HG03280 (cell line): Measurements from ENCODE around the gene SPRR3.
"Not testable (repeated sequence)": the region's sequence is repeated elsewhere in the genome, so short reads cannot be mapped to it uniquely, and the experiment has no call there.

Experiments used
- ATAC-seq: cut with Tn5 transposase; IDR thresholded peaks from one replicate; pipeline ENCODE4 v1.9.1; 2021; ENCODE audit warnings: mild to moderate bottlenecking, moderate library complexity; ENCODE audit not compliant: unreplicated experiment

SPRR3 gene

DNA sequence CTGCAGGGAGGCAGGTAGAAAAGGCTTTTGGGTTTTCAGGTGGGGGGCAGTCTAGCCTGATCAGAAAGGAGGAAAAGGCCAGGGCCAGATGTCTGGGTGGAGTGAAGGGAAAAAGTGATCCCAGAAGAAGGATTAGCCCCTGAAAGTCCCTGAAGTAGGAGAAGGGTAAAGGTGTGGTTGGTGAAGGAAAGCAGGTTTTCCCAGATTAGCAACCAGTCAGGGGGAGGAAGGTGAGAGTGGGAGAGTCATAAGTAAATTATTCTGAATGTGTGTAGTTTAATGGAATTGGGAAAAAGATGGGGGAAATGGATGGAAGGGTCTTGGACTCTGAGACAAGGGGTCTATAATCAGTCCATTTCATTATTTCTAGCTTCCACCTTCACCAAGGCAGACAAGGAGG, 18.3 kb upstream of the SPRR3 start:
- ATAC-seq = no peak

DNA sequence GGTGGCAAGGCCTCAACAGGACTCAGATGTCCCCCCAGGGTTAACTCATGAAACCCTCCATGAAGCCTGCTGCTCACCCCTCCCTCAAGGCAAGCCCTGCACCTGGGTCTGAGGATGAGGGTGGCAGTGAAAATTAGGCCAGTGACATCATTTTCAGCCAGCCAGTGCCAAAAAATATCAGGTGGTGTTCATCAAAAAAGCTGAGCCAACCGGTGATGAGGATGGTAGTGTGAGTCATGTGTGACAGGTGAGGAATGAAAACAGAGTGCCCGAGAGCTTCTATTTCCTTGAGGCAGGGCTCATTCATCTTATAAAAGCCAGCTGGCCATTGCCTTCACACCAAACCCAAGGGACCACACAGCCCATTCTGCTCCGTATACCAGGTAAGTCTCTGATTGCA, 17.8 kb upstream of the SPRR3 start, which contains the start of gene SPRR1A:
Gene SPRR1A (plus strand): TSS at position 339 of the 400 bp plus-strand sequence. CDS start 1,150 bp downstream, outside the sequence.
- no peak for ATAC-seq

DNA sequence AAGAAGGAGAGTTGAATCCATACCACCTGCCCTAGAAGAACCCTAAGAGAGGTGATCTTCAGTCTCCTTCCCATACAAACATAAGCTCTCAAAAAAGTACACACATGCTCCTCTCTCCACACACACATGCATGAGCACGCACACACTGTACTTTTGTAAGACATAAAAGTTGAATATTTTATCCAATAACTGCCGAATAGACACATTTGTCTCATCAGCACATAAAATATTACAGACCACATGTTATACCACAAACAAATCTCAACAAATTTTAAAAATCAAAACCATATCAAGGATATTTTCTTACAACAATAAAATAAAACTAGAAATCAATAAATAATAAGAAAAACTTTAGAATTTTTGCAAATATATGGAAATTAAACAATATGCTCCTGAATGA, 15.0 kb upstream of the SPRR3 start:
- ATAC-seq = no peak

DNA sequence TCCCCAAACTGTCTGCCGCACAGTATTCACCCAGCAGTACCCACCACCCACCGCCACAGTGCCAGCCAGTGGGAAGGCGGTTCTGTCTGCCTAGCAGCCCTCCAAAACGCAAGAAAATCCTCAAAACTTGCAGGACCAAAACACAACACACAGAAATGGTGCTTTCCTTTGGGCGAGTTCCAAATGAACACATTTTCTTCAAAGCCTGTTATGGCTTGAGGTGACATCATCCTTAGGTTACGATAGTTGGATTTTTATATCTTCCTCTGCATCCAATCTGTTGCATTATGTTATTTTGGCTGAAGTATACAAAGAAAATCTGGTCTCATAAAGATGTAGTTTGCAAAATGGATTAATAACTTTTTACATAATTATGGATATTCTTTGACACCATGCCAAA, 8.4 kb upstream of the SPRR3 start:
- no peak for ATAC-seq

DNA sequence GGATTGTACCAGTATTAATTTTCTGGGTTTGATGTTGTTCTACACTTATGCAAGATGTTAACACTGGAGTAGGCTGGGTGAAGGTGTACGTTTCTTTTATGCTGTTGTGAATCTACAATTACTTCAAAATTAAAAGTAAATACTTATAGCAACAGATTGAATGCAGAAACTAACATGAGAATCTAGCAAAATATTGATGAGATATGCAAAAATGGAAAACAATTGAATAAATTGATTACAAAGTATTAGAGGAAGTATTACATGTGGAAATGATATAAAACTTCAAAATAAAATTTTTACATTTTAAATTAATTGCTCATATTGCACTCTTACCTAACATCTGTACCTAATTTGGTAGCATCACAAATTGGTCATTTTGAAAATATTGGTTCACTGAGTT, 5.7 kb upstream of the SPRR3 start:
- ATAC-seq = no peak

DNA sequence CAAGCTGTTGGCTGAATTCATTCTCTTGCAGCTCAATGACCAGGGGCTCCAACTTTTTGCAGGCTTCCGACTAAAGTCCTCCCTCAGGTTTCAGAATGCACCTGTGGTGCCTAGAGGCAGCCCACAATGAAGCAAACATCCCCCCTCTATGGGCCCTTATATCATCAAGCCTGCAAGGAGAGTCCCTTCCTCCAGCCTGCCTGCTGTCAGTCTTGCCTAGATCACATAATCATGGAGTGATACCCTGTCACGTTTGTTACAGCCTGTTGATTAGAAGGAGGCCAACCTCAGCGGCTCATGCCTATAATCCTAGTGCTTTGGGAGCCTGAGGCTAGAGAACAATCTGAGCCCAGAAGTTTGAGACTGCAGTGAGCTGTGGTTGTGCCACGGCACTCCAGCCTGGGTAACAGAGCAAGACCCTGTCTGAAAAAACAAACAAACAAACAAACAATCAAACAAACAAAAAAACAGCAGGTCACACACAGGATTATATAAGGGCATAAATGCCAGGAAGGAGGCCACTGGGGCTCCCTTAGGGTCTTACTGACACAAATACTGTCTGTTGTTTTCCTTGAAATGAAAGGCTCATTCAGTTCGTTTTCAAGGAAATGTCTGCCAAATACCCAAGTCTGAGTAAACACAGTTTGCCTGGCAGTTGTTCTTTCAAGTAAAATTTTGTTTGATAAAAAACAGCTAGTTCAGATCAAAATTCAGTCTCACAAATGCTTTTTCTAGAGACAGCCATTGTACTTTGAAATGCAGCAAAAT, 4.7 kb upstream of the SPRR3 start:
- no peak for ATAC-seq

DNA sequence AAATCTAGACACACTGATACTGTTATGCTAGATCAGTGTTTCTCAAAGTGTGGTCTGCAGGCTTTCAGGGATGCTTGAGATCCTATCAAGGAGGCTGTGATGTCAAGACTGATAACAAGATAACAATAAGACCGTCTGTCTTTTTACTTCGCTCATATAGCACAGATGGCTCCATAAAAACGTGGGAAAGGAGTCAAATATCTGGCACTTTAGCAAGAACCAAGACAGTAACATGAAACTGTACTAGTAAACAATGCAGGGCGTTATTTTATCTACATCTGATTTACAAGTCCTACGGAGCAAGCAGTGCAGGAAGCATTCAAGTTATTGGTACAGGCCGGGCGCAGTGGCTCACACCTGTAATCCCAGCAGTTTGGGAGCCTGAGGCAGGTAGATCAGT, 3.6 kb upstream of the SPRR3 start:
- ATAC-seq = no peak

DNA sequence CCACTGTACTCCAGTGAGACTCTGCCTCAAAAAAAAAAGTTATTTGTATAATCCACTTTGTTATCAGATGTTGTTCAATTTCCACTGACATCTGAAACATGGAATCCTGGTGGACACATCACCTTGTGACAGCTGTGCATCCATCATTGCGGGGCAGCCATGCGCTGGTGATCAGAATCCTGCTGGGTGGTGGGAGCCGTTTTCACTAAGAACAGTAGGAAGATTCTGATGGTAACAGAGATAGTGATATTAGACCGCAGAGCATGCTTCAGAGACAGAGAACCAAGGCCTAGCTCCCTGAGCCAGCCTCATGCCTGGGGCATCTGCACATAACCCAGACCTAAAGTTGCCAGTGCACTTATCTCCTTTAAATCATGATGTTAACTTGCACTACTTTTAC, 3.1 kb upstream of the SPRR3 start:
- no peak for ATAC-seq

DNA sequence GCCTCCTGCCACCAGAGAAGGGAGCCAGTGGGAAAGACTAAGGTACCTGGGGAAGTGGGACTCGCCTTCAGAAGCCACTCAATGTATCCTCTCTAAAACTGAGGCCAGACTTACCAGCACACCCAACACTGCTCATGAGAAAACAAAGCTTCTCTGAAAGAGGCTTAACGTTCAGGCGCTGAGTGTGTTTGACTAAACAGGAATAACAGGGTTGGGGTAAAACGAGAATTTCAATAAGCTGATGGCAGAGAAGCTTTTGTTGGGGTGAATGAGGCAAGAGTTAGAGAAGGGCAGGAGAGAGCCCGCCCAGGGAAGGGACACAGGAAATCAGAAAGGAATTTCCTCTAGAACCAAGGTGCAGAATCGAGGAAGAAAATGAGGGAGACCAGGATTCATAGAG, 1.7 kb upstream of the SPRR3 start:
- no peak for ATAC-seq

DNA sequence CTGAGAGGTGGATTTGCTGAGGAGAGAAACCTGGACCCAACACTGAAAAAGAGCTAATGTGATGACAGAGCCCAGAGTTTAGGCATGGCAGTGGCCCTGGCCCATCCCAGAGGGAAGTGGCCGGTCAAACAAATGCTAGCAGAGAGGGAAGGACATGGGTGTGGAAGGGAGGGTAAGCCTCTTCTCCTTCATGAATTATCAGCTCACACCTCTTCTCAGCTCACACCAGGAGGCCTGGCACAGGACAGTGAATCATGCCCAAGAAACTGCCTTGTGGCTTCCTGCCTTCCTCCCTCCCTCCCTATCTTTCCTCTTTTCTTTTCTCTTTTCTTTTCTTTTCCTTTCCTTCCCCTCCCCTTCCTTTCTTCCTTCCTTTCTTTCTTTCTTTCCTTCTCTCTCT, 1.3 kb upstream of the SPRR3 start:
- no peak for ATAC-seq

DNA sequence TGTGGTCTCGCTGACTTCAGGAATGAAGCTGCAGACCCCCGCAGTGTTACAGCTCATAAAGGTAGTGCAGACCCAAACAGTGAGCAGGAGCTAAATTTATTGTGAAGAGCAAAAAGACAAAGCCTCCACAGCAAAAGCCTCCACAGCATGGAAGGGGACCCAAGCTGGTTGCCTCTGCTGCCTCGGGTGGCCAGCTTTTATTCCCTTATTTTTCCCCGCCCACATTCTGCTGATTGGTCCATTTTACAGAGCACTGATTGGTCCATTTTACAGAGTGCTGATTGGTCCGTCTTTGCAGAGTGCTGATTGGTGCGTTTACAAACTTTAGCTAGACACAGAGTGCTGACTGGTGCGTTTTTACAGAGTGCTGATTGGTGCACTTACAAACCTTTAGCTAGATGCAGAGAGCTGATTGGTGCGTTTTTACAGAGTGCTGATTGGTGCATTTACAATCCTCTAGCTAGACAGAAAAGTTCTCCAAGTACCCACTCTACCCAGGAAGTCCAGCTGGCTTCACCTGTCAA, 9.7 kb downstream of the SPRR3 start:
- ATAC-seq = not testable (repeated sequence)

DNA sequence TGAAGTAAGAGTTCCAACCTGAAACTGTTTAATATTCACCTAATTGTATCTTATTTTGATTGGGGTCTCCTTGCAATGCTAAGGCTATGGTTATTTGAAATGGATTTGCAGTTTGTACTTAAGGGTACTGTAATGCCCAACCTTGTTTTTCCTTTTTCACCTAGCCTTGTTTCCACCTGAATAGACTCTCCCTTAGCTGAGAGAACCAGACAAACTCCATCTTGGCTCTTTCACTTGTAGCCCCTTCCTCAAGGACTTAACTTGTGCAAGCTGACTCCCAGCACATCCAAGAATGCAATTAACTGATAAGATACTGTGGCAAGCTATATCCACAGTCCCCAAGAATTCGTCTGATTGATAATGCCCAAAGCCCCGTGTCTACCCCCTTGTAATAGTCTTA, 20.3 kb downstream of the SPRR3 start:
- ATAC-seq = not testable (repeated sequence)

DNA sequence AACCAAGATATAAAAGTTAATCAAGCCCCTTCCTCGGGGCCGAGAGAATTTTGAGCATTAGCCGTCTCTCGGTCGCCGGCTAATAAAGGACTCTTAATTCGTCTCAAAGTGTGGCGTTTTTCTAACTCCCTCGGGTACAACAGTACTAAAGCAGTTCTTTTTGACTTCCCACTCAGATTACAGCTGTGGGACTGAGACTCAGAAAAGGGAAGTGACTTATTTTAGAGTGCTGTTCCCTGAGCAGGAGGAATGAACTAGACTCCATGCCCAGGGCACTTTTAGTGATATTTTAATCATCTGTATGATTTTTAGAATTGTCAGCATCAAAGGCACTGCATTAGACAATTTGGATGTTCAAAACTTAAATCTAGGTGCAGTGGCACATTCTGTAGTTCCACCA, 20.8 kb downstream of the SPRR3 start:
- not testable (repeated sequence) for ATAC-seq

DNA sequence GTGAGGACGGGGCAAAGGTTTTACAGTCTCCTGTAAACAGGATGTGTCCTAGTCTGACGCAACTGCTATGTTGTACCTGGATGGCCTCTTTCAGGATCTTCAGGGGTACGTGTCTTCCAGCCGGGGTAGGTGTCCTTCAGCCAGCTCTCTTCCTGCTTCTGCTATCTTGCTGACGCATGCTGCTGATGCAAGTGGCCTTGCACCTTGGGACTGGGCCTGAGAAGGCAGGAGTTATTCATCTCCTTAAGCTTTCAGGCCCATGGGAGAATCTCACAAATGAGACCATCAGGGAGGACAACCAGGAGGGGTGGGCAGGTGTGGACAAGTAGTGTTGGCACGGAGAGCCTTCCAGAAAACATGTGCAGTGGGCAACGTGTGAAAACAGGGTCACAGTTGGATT, 21.6 kb downstream of the SPRR3 start:
- ATAC-seq = no peak

DNA sequence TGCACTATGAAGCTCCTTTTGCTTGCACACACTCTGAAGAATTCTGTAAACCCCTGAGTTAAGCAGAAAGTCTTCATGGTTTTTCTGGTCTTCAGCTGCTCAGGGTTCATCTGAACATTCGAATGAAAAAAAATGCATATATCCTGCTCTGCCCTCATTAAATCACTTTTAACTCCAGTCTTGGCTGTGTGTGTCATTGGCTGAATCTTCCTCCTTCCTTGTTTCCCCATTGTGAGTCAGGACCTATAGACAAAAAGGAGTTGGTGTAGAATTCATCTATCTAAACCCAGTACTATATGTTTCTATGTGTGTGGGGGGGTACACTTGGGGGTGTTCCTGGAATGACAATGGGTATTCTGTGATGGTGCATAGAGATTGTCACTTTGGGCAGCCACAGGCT, 22.9 kb downstream of the SPRR3 start:
- ATAC-seq = no peak

DNA sequence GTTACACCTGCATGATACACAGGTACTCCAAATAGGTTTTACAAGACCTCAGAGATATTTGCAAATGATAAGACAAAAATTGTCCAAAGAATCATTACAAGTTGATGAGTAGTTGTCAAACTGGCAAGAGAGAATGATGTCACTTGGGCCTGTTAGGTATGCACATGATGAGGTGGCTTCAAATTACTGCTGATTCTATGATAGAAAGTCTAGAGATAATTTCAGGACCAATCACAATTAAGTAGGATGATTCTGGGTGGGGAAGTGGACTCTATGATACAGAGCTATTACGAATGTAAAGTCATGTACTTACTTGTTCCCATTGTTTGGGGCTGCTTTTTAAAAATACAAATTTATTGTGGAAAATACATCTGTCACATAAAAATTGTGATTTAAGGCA, 24.2 kb downstream of the SPRR3 start:
- ATAC-seq = no peak

DNA sequence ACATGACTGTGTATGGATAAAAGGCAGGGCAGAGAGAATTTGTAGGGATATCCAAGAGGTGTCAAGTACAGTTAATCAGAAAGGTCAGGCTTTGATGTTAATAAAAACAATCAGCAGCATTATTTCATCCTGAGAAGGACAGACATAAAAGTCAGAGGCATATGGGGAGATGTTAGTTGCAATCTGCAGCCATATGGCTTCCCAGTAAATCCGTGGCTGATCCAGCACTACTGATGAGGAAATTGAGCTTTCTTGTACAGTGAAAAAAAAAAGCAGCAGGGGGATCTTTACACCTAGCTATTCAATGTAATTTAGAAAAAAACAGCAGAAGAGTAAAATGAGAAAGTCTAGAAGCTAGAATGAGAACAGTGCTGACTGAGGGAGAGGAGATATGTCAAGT, 27.2 kb downstream of the SPRR3 start:
- ATAC-seq = no peak

DNA sequence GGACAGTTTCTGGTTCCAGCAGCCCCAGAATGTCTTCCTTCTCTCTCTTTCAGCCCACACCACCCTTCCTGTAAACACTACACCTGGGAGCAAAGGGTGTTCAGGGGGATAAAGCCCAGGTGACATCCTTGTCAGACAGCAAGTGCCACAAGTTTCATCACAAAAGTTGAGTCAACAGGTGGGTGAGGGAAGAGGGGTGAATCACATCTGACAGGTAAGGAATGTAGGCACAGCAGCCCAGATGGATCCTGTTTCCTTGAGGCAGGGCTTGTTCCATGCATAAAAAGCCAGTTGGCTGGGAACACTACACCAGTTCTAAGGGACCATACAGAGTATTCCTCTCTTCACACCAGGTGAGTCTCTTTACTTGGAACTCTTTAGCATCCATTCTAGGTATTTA, 29.3 kb downstream of the SPRR3 start, which contains the start of gene SPRR1B:
Gene SPRR1B (plus strand): TSS at position 309 of the 400 bp plus-strand sequence. CDS start 1,143 bp downstream, outside the sequence.
- no peak for ATAC-seq

DNA sequence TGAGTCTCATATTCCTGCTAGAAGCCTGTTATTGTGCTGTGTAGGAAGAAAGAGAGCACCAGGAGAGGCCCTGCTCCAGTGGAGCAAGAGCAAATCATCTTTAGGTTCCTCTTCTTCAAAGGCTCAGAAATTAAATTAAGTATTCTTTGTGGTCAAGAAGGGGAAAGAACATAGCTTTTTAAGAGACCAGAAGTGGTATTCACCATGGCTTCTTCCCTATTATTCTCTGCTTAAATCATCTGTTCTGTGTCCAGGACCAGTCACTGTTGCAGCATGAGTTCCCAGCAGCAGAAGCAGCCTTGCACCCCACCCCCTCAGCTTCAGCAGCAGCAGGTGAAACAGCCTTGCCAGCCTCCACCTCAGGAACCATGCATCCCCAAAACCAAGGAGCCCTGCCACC, 30.5 kb downstream of the SPRR3 start:
- no peak for ATAC-seq

DNA sequence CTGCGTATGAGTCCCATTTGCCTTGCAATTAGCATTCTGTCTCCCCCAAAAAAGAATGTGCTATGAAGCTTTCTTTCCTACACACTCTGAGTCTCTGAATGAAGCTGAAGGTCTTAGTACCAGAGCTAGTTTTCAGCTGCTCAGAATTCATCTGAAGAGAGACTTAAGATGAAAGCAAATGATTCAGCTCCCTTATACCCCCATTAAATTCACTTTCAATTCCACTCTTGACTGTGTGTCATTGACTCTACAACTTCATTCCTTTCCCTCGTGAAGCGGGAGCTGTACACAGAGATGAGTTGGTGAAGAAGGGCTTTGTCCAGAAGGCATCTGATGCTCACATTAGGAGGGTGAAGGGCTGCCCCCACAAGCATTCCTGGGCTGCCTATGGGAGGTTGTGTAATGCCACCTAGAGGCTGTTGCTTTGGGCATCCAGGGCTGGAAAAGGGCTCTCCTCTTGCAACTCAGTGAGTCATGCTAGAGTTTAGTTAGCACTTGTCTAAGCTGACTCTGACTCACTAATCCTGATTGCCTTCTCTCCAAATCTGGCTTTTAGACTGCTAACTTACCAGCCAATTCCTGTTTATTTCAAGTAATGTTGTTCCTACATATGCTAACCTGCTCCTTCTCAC, 31.2 kb downstream of the SPRR3 start:
- ATAC-seq = no peak

DNA sequence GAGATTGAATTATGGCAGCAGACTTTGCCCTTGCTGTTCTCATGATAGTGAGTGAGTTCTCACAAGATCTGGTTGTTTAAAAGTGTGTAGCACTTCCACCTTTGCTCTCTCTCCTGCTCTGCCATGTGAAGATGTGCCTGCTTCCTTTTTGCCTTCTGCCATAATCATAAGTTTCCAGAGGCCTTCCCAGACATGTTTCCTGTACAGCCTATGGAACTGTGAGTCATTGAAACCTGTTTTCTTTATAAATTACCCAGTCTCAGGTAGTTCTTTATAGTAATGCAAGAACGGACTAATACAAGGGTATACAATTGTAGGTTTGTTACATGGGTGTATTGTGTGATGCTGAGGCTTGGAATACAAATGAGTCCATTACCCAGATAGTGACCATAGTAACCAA, 33.7 kb downstream of the SPRR3 start:
- ATAC-seq = no peak

DNA sequence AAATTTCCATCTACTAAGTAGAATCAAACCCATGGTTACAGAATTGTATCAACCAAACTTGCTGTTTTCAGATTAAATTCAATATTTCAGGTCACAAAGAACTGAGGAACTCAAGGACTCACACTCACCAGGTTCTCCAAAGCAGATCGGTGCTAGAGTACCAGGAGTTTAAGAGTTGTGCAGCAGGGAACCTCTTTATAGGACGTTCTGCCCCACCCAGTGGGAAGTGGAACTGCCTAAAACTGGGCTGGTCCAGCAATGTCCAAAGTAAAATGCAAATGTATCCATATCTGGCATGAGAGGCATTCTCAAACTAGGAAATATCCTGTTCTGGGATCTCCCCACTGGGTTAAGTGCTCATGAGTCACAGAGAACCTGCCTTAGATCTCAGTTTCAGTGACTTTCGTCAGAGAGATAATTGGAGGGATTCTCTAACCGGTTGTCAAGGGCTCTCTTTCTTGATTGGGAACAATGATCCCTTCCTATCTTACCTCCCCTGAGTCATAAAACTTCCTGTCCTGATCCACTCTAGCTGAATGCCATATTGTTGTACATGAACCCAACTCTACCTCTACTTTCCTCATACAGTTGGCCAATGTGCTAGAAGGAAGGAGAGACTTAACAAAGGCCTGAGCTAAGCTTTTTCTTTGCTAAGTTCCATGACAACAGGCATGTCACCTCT, 39.5 kb downstream of the SPRR3 start, which contains the start of gene SPRR2D:
Gene SPRR2D (minus strand): TSS at position 171 of the 682 bp plus-strand sequence. CDS start 774 bp downstream, outside the sequence.
- no peak for ATAC-seq
